Measurements from ENCODE around the gene CCDC91.

CCDC91 gene

GRCh38 chr12:28202374-28203130 lies 12.3 kb downstream of the CCDC91 start:
- no peak for TF ChIP-seq PPARA (CRISPR knock-in tag; IDR thresholded peaks at IDR 0.05; ENCODE audit: borderline replicate concordance)
- TF ChIP-seq ZNF8 (CRISPR knock-in tag; IDR thresholded peaks at IDR 0.05): no peak
- TF ChIP-seq ZFP3 (CRISPR knock-in tag; IDR thresholded peaks at IDR 0.05): no peak
- TF ChIP-seq GLIS3 (CRISPR knock-in tag; IDR thresholded peaks at IDR 0.05): no peak
- no peak for TF ChIP-seq OSR1 (CRISPR knock-in tag; IDR thresholded peaks at IDR 0.05)
- no peak for TF ChIP-seq RARB (CRISPR knock-in tag; IDR thresholded peaks at IDR 0.05)
- no peak for TF ChIP-seq ARNTL (CRISPR knock-in tag; IDR thresholded peaks at IDR 0.05; ENCODE audit: borderline replicate concordance, low read depth)
- TF ChIP-seq CSDC2 (CRISPR knock-in tag; IDR thresholded peaks at IDR 0.05): no peak
- no peak for TF ChIP-seq ISL1 (CRISPR knock-in tag; IDR thresholded peaks at IDR 0.05)
- no peak for ATAC-seq

- TF ChIP-seq TCF4 (CRISPR knock-in tag; IDR thresholded peaks at IDR 0.05; ENCODE audit: borderline replicate concordance) (no peak), ZC3H10 (CRISPR knock-in tag; IDR thresholded peaks at IDR 0.05) (no peak), GLIS3 (CRISPR knock-in tag; IDR thresholded peaks at IDR 0.05) (no peak), CREB5 (CRISPR knock-in tag; IDR thresholded peaks at IDR 0.05; ENCODE audit: low read depth) (no peak), ISL1 (CRISPR knock-in tag; IDR thresholded peaks at IDR 0.05) (no peak), ZFP3 (CRISPR knock-in tag; IDR thresholded peaks at IDR 0.05) (no peak), PPARA (CRISPR knock-in tag; IDR thresholded peaks at IDR 0.05; ENCODE audit: borderline replicate concordance) (no peak), BACH2 (CRISPR knock-in tag; IDR thresholded peaks at IDR 0.05; ENCODE audit: borderline replicate concordance) (no peak), ZNF70 (CRISPR knock-in tag; IDR thresholded peaks at IDR 0.05) (no peak), ZNF565 (CRISPR knock-in tag; conservative IDR thresholded peaks at IDR 0.05; ENCODE audit: low read depth) (no peak), PATZ1 (CRISPR knock-in tag; IDR thresholded peaks at IDR 0.05; ENCODE audit: borderline replicate concordance) (no peak), ZNF8 (CRISPR knock-in tag; IDR thresholded peaks at IDR 0.05) (no peak), OSR1 (CRISPR knock-in tag; IDR thresholded peaks at IDR 0.05) (no peak), ARNTL (CRISPR knock-in tag; IDR thresholded peaks at IDR 0.05; ENCODE audit: borderline replicate concordance, low read depth) (no peak), CSRNP3 (CRISPR knock-in tag; IDR thresholded peaks at IDR 0.05) (no peak), POU6F1 (CRISPR knock-in tag; IDR thresholded peaks at IDR 0.05; ENCODE audit: borderline replicate concordance, low read depth) (no peak), ZFP30 (CRISPR knock-in tag; IDR thresholded peaks at IDR 0.05) (no peak), TOX (CRISPR knock-in tag; IDR thresholded peaks at IDR 0.05; ENCODE audit: borderline replicate concordance) (no peak), CSDC2 (CRISPR knock-in tag; IDR thresholded peaks at IDR 0.05) (no peak), RARB (CRISPR knock-in tag; IDR thresholded peaks at IDR 0.05) (no peak)
- ATAC-seq: no peak
Observed at GRCh38 chr12:28209782-28210181, 19.5 kb downstream of the CCDC91 start.

GRCh38 chr12:28212182-28212581 lies 21.9 kb downstream of the CCDC91 start:
- TF ChIP-seq ZFP3 (CRISPR knock-in tag; IDR thresholded peaks at IDR 0.05): no peak
- TF ChIP-seq PPARA (CRISPR knock-in tag; IDR thresholded peaks at IDR 0.05; ENCODE audit: borderline replicate concordance): no peak
- TF ChIP-seq CSDC2 (CRISPR knock-in tag; IDR thresholded peaks at IDR 0.05): no peak
- no peak for TF ChIP-seq CSRNP3 (CRISPR knock-in tag; IDR thresholded peaks at IDR 0.05)
- no peak for TF ChIP-seq ZFP30 (CRISPR knock-in tag; IDR thresholded peaks at IDR 0.05)
- TF ChIP-seq ESRRG (CRISPR knock-in tag; IDR thresholded peaks at IDR 0.05): no peak
- no peak for TF ChIP-seq SNAI2 (CRISPR knock-in tag; IDR thresholded peaks at IDR 0.05)
- no peak for TF ChIP-seq PATZ1 (CRISPR knock-in tag; IDR thresholded peaks at IDR 0.05; ENCODE audit: borderline replicate concordance)
- TF ChIP-seq ZNF8 (CRISPR knock-in tag; IDR thresholded peaks at IDR 0.05): no peak
- no peak for TF ChIP-seq ZNF70 (CRISPR knock-in tag; IDR thresholded peaks at IDR 0.05)
- TF ChIP-seq ARNTL (CRISPR knock-in tag; IDR thresholded peaks at IDR 0.05; ENCODE audit: borderline replicate concordance, low read depth): no peak
- no peak for TF ChIP-seq GLIS3 (CRISPR knock-in tag; IDR thresholded peaks at IDR 0.05)
- no peak for TF ChIP-seq POU6F1 (CRISPR knock-in tag; IDR thresholded peaks at IDR 0.05; ENCODE audit: borderline replicate concordance, low read depth)
- no peak for TF ChIP-seq RARB (CRISPR knock-in tag; IDR thresholded peaks at IDR 0.05)
- no peak for TF ChIP-seq CREB5 (CRISPR knock-in tag; IDR thresholded peaks at IDR 0.05; ENCODE audit: low read depth)
- no peak for TF ChIP-seq ISL1 (CRISPR knock-in tag; IDR thresholded peaks at IDR 0.05)
- TF ChIP-seq OSR1 (CRISPR knock-in tag; IDR thresholded peaks at IDR 0.05): no peak
- ATAC-seq: no peak

Data from SK-N-SH treated with all-trans-retinoic acid at 6 μM for 48 hours (cell line).